GM23338 (cell line): Measurements from ENCODE around the gene FTO.

Source experiments
- POLR2AphosphoS5 ChIP-seq: IDR thresholded peaks from 2 replicates; pipeline ENCODE4 v1.6.1; 2016; ENCODE audit warnings: antibody characterized with exemption, low read depth
- TF ChIP-seq, protein P1 (sequence below), 2 experiments: fragments of 200-600 bp in 1 of 2; sonication (generic) in 1 of 2; conservative IDR thresholded peaks; 2 replicates each; pipeline versions ENCODE4 v1.5.1 to v1.6.1; 2016 to 2017; ENCODE audit warnings: antibody characterized with exemption in 2 of 2, low read depth in 2 of 2, mild to moderate bottlenecking in 2 of 2, moderate library complexity in 1 of 2
- TF ChIP-seq, protein P2 (sequence below): IDR thresholded peaks from 2 replicates; pipeline ENCODE4 v1.6.1; 2016; ENCODE audit warnings: antibody characterized with exemption

DNA sequence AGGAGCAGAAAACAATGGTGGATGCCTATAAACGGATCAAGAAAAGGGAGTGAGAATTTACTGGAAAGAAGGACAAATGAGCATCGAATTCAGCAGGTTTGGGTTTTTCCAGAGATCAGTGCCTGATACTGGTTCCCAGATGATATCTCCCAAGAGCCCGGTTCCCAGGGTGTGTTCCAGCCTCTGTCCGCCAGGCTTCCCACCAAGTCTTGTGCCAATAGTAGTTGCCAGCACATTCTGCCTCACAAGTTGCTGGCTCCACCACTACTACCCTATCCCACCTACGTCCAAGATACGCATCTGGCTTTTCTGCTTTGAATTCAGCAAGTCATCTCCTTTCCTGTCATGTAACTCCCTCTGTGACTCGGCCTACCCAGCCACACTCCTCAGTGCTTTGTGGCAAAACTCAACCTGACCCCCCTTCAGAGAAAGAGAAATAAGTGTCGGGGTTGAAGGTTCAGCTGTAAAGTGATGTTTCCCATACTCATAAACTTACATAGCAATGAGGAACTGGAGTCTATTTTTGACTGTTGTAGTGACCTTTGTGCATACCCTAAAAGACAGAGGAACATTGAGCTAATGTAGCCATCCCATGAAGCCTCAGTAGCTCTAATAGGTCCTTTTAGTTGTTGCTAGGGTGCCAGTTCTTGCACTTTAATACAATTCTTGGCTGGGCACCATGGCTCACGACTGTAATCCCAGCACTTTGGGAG is 305.7 kb downstream of the FTO start:
- TF ChIP-seq, protein P1, sequence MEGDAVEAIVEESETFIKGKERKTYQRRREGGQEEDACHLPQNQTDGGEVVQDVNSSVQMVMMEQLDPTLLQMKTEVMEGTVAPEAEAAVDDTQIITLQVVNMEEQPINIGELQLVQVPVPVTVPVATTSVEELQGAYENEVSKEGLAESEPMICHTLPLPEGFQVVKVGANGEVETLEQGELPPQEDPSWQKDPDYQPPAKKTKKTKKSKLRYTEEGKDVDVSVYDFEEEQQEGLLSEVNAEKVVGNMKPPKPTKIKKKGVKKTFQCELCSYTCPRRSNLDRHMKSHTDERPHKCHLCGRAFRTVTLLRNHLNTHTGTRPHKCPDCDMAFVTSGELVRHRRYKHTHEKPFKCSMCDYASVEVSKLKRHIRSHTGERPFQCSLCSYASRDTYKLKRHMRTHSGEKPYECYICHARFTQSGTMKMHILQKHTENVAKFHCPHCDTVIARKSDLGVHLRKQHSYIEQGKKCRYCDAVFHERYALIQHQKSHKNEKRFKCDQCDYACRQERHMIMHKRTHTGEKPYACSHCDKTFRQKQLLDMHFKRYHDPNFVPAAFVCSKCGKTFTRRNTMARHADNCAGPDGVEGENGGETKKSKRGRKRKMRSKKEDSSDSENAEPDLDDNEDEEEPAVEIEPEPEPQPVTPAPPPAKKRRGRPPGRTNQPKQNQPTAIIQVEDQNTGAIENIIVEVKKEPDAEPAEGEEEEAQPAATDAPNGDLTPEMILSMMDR (conservative IDR thresholded peaks at IDR 0.05; ENCODE audit: low read depth in 2 of 2): no peak
- TF ChIP-seq, protein P2, sequence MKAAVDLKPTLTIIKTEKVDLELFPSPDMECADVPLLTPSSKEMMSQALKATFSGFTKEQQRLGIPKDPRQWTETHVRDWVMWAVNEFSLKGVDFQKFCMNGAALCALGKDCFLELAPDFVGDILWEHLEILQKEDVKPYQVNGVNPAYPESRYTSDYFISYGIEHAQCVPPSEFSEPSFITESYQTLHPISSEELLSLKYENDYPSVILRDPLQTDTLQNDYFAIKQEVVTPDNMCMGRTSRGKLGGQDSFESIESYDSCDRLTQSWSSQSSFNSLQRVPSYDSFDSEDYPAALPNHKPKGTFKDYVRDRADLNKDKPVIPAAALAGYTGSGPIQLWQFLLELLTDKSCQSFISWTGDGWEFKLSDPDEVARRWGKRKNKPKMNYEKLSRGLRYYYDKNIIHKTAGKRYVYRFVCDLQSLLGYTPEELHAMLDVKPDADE: no peak
- TF ChIP-seq POLR2AphosphoS5: no peak
